ENCODE measurements around the gene RNU1-2. TPM values are rescaled to one million over a fixed set of nuclear protein-coding genes. Genes with fewer than 3 reads are reported as not detected.
"Not testable (repeated sequence)": the region's sequence is repeated elsewhere in the genome, so short reads cannot be mapped to it uniquely, and the experiment has no call there.

Gene RNU1-2
- total RNA-seq, 1 donor from 2014 or later = 3,957 TPM

- Mint-ChIP-seq H3K9me3 (ENCODE audit: low read depth) (no peaks in the 10 kb centered on the region), H3K4me3 (ENCODE audit: low read depth) (no peak overlapping the region), H3K27me3 (no peaks in the 10 kb centered on the region), H3K36me3 (ENCODE audit: insufficient read depth) (no peaks in the 10 kb centered on the region), H3K27ac (peak overlapping the region; percentile 74), H3K4me1 (ENCODE audit: low read depth) (peaks cover 15% of the 10 kb centered on the region)
- DNase-seq (ENCODE audit: low spot score, unreplicated experiment) = no peak
- TF ChIP-seq, protein P1, sequence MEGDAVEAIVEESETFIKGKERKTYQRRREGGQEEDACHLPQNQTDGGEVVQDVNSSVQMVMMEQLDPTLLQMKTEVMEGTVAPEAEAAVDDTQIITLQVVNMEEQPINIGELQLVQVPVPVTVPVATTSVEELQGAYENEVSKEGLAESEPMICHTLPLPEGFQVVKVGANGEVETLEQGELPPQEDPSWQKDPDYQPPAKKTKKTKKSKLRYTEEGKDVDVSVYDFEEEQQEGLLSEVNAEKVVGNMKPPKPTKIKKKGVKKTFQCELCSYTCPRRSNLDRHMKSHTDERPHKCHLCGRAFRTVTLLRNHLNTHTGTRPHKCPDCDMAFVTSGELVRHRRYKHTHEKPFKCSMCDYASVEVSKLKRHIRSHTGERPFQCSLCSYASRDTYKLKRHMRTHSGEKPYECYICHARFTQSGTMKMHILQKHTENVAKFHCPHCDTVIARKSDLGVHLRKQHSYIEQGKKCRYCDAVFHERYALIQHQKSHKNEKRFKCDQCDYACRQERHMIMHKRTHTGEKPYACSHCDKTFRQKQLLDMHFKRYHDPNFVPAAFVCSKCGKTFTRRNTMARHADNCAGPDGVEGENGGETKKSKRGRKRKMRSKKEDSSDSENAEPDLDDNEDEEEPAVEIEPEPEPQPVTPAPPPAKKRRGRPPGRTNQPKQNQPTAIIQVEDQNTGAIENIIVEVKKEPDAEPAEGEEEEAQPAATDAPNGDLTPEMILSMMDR (IDR thresholded peaks at IDR 0.05; ENCODE audit: unreplicated experiment) = no peak
Measured at GRCh38 chr1:16927256-16927655, 31.5 kb downstream of the RNU1-2 start.

GRCh38 chr1:16927711-16928485 is 32.1 kb downstream of the RNU1-2 start:
- TF ChIP-seq, protein P1 (IDR thresholded peaks at IDR 0.05; ENCODE audit: unreplicated experiment) = no peak
- Mint-ChIP-seq H3K36me3 (ENCODE audit: insufficient read depth) (no peaks in the 10 kb centered on the region), H3K27ac (no peak overlapping the region), H3K4me1 (ENCODE audit: low read depth) (peaks cover 15% of the 10 kb centered on the region), H3K4me3 (ENCODE audit: low read depth) (no peak overlapping the region), H3K27me3 (no peaks in the 10 kb centered on the region), H3K9me3 (ENCODE audit: low read depth) (no peaks in the 10 kb centered on the region)
- DNase-seq (ENCODE audit: low spot score, unreplicated experiment) = no peak

GRCh38 chr1:16929146-16930041 is 33.6 kb downstream of the RNU1-2 start:
- H3K9me3 Mint-ChIP-seq (ENCODE audit: low read depth) = not testable (repeated sequence)

DNA sequence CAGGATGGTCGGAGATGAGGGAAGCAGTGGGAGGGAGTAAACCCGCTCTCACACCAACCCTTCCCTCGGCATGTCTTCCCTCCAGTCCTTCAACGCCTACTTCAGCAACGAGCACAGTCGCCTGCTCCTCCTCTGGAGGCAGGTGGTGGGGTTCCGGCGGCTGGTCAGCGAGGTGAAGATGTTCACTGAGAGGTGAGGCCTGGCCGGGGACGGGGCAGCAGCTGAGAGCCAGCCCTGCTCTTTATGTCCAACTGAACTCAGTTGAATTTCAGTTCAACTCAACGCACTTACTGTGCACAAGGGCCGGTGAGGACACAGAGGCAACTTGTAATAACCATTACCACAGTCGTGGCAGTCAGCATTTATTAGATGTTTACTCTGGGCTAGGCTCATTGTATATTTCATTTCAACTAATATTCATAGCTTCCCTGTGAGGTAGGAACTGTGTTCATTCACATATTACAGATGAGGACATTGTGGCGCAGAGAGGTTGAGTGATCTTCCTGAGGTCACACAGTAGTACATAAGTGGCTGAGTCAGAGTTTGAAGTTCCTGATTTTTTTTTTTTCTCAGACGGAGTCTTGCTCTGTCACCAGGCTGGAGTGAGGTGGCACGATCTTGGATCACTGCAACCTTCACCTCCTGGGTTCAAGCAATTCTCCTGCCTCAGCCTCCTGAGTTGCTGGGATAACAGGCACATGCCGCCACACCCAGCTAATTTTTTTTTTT is 35.6 kb downstream of the RNU1-2 start:
- not testable (repeated sequence) for H3K4me3 Mint-ChIP-seq (ENCODE audit: low read depth); H3K27me3 Mint-ChIP-seq; H3K9me3 Mint-ChIP-seq (ENCODE audit: low read depth); H3K27ac Mint-ChIP-seq; H3K36me3 Mint-ChIP-seq (ENCODE audit: insufficient read depth); DNase-seq (ENCODE audit: low spot score, unreplicated experiment)
- peaks cover 11% of the 10 kb centered on the region for H3K4me1 Mint-ChIP-seq (ENCODE audit: low read depth)

More at GRCh38 chr1:16929146-16930041, 33.6 kb downstream of the RNU1-2 start:
- H3K4me1 Mint-ChIP-seq (ENCODE audit: low read depth) = peaks cover 15% of the 10 kb centered on the region
- not testable (repeated sequence) for DNase-seq (ENCODE audit: low spot score, unreplicated experiment); H3K27ac Mint-ChIP-seq; H3K27me3 Mint-ChIP-seq; H3K4me3 Mint-ChIP-seq (ENCODE audit: low read depth); H3K36me3 Mint-ChIP-seq (ENCODE audit: insufficient read depth)

DNA sequence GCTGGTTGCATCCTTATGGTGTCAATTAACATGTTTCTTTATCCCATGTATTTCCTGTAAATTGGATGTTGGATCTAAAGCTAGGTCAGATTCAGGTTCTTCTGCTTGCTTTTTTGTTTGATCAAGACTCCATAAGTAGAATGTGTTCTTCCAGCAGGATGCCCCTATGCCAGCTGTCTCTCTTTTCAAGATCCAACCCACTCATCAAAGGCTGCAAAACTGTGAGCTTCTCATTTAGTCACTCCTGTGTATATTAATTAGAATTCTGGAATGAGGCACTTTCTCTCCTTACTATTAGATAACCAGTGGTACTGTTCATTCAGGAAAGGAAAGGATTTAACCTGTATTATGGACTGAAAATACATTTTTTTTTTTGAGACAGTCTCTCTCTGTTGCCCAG is 38.2 kb downstream of the RNU1-2 start:
- H3K4me1 Mint-ChIP-seq (ENCODE audit: low read depth); H3K27ac Mint-ChIP-seq; DNase-seq (ENCODE audit: low spot score, unreplicated experiment); H3K9me3 Mint-ChIP-seq (ENCODE audit: low read depth); H3K36me3 Mint-ChIP-seq (ENCODE audit: insufficient read depth); H3K4me3 Mint-ChIP-seq (ENCODE audit: low read depth); H3K27me3 Mint-ChIP-seq: not testable (repeated sequence)

DNA sequence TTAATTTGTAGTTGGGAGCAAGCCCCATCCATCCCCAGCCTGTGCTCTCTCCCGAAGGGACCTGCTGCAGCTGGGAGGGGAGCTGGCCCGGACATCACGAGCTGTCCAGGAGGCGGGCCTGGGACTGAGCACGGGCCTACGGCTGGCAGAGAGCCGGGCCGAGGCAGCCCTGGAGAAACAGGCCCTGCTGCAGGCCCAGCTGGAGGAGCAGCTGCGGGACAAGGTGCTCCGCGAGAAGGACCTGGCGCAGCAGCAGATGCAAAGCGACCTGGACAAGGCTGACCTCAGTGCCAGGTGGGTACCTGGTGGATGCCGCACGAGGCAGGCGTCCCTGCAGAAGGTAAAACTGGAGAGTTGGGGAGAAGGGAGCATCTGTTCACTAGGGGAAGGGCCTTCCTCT is 40.8 kb downstream of the RNU1-2 start:
- H3K4me3 Mint-ChIP-seq (ENCODE audit: low read depth); H3K27me3 Mint-ChIP-seq; H3K27ac Mint-ChIP-seq; H3K9me3 Mint-ChIP-seq (ENCODE audit: low read depth); DNase-seq (ENCODE audit: low spot score, unreplicated experiment); H3K36me3 Mint-ChIP-seq (ENCODE audit: insufficient read depth); H3K4me1 Mint-ChIP-seq (ENCODE audit: low read depth): not testable (repeated sequence)

Measured in progenitor cell of endocrine pancreas (in vitro differentiated cells).